H1 (cell line): ENCODE measurements around the gene CMKLR1.

Experiments
- CEBPB ChIP-seq: IDR thresholded peaks from 2 replicates; pipeline ENCODE4 v1.6.1; 2012; ENCODE audit warnings: low read depth, low read length
- CTCF ChIP-seq, 3 experiments: IDR thresholded peaks; 1 replicate in 2 of 3; 2 replicates in 1 of 3; pipeline versions ENCODE4 v1.5.1 to v1.6.1; 2011; ENCODE audit warnings: low read length in 3 of 3, mild to moderate bottlenecking in 3 of 3, inconsistent platforms in 2 of 3, low read depth in 1 of 3, moderate library complexity in 1 of 3; ENCODE audit not compliant: insufficient read depth in 1 of 3; ENCODE audit errors: control extremely low read depth in 1 of 3
- EP300 ChIP-seq, 2 experiments: IDR thresholded peaks; 1 replicate in 1 of 2; 2 replicates in 1 of 2; pipeline ENCODE4 v1.6.1; 2011 to 2012; ENCODE audit warnings: low read depth in 2 of 2, low read length in 2 of 2, mild to moderate bottlenecking in 2 of 2, borderline replicate concordance in 1 of 2, inconsistent platforms in 1 of 2, moderate library complexity in 1 of 2
- NANOG ChIP-seq: IDR thresholded peaks from 2 replicates; pipeline ENCODE4 v1.6.1; 2011; ENCODE audit warnings: low read length, low read depth, mild to moderate bottlenecking, inconsistent platforms; ENCODE audit not compliant: insufficient read depth, poor library complexity, severe bottlenecking
- POLR2AphosphoS5 ChIP-seq: IDR thresholded peaks from 2 replicates; pipeline ENCODE4 v1.6.1; 2011; ENCODE audit warnings: low read depth, low read length
- YY1 ChIP-seq: IDR thresholded peaks from 2 replicates; pipeline ENCODE4 v1.6.1; 2011; ENCODE audit warnings: low read depth, mild to moderate bottlenecking, low read length
- ZNF274 ChIP-seq: IDR thresholded peaks from 2 replicates; pipeline ENCODE4 v1.7.0; 2012; ENCODE audit warnings: low read length, borderline replicate concordance; ENCODE audit errors: extremely low read depth

GRCh38 chr12:108322998-108323397 is 16.1 kb downstream of the CMKLR1 start:
- TF ChIP-seq YY1: no peak
- TF ChIP-seq CEBPB: no peak
- no peak for TF ChIP-seq ZNF274
- TF ChIP-seq CTCF (IDR thresholded peaks at IDR 0.05; ENCODE audit: control extremely low read depth in 1 of 3, insufficient read depth in 1 of 3, low read depth in 1 of 3, low read length in 3 of 3): no peak
- no peak for TF ChIP-seq NANOG
- no peak for TF ChIP-seq EP300 (IDR thresholded peaks at IDR 0.05; ENCODE audit: borderline replicate concordance in 1 of 2, low read depth in 2 of 2, low read length in 2 of 2)
- no peak for TF ChIP-seq POLR2AphosphoS5
